ENCODE results near the gene SLC26A11.
"Not testable (repeated sequence)": the region's sequence is repeated elsewhere in the genome, so short reads cannot be mapped to it uniquely, and the experiment has no call there.

SLC26A11 gene

GRCh38 chr17:80228477-80228876, 8.2 kb downstream of the SLC26A11 start:
- peaks cover 16% of the 10 kb centered on the region for H3K9me3 Mint-ChIP-seq
- DNase-seq: no peak
- H3K27me3 Mint-ChIP-seq: peaks cover 4% of the 10 kb centered on the region
- CTCF ChIA-PET: no interaction called here
- H3K4me1 Mint-ChIP-seq: no peaks in the 10 kb centered on the region
- H3K27ac Mint-ChIP-seq: no peak overlapping the region
- no peak overlapping the region for H3K4me3 Mint-ChIP-seq
- H3K36me3 Mint-ChIP-seq: peaks cover 5% of the 10 kb centered on the region

GRCh38 chr17:80229011-80229410, 8.8 kb downstream of the SLC26A11 start:
- peaks cover 4% of the 10 kb centered on the region for H3K27me3 Mint-ChIP-seq
- CTCF ChIA-PET: no interaction called here
- H3K27ac Mint-ChIP-seq: no peak overlapping the region
- peaks cover 7% of the 10 kb centered on the region for H3K36me3 Mint-ChIP-seq
- H3K9me3 Mint-ChIP-seq: peaks cover 16% of the 10 kb centered on the region
- DNase-seq: no peak
- no peak overlapping the region for H3K4me3 Mint-ChIP-seq
- H3K4me1 Mint-ChIP-seq: no peaks in the 10 kb centered on the region

GRCh38 chr17:80232438-80232837, 12.2 kb downstream of the SLC26A11 start:
- Mint-ChIP-seq H3K4me1 (no peaks in the 10 kb centered on the region), H3K27me3 (no peaks in the 10 kb centered on the region), H3K4me3 (no peak overlapping the region), H3K36me3 (peaks cover 12% of the 10 kb centered on the region), H3K9me3 (peaks cover 21% of the 10 kb centered on the region), H3K27ac (no peak overlapping the region)
- DNase-seq: no peak
- CTCF ChIA-PET: no interaction called here

- no peaks in the 10 kb centered on the region for H3K4me1 Mint-ChIP-seq
- H3K27ac Mint-ChIP-seq: no peak overlapping the region
- DNase-seq: no peak
- H3K27me3 Mint-ChIP-seq: no peaks in the 10 kb centered on the region
- peaks cover 21% of the 10 kb centered on the region for H3K9me3 Mint-ChIP-seq
- CTCF ChIA-PET: no interaction called here
- H3K36me3 Mint-ChIP-seq: peaks cover 12% of the 10 kb centered on the region
- no peak overlapping the region for H3K4me3 Mint-ChIP-seq
Measured at GRCh38 chr17:80233202-80233601, 13.0 kb downstream of the SLC26A11 start.

- Mint-ChIP-seq H3K27me3 (no peaks in the 10 kb centered on the region), H3K4me1 (no peaks in the 10 kb centered on the region), H3K27ac (no peak overlapping the region), H3K4me3 (no peak overlapping the region), H3K9me3 (peaks cover 17% of the 10 kb centered on the region), H3K36me3 (peaks cover 12% of the 10 kb centered on the region)
- CTCF ChIA-PET: no interaction called here
- no peak for DNase-seq
Measured at GRCh38 chr17:80236911-80237310, 16.7 kb downstream of the SLC26A11 start.

- Mint-ChIP-seq H3K27ac (no peak overlapping the region), H3K9me3 (peaks cover 13% of the 10 kb centered on the region), H3K4me3 (no peak overlapping the region), H3K36me3 (peaks cover 12% of the 10 kb centered on the region), H3K27me3 (no peaks in the 10 kb centered on the region), H3K4me1 (no peaks in the 10 kb centered on the region)
- no peak for DNase-seq
- CTCF ChIA-PET: no interaction called here
Measured at GRCh38 chr17:80237386-80237785, 17.2 kb downstream of the SLC26A11 start.

- H3K27ac Mint-ChIP-seq: no peak overlapping the region
- H3K27me3 Mint-ChIP-seq: no peaks in the 10 kb centered on the region
- H3K4me1 Mint-ChIP-seq: no peaks in the 10 kb centered on the region
- DNase-seq: no peak
- CTCF ChIA-PET: no interaction called here
- H3K4me3 Mint-ChIP-seq: no peak overlapping the region
- no peaks in the 10 kb centered on the region for H3K9me3 Mint-ChIP-seq
- H3K36me3 Mint-ChIP-seq: no peaks in the 10 kb centered on the region
Measured at GRCh38 chr17:80242505-80242904, 22.3 kb downstream of the SLC26A11 start.

GRCh38 chr17:80243526-80244433, 23.6 kb downstream of the SLC26A11 start:
- CTCF ChIA-PET: no interaction called here
- no peak overlapping the region for H3K27ac Mint-ChIP-seq
- no peaks in the 10 kb centered on the region for H3K36me3 Mint-ChIP-seq
- DNase-seq: no peak
- H3K9me3 Mint-ChIP-seq: no peaks in the 10 kb centered on the region
- no peaks in the 10 kb centered on the region for H3K27me3 Mint-ChIP-seq
- no peak overlapping the region for H3K4me3 Mint-ChIP-seq
- H3K4me1 Mint-ChIP-seq: no peaks in the 10 kb centered on the region

- H3K4me3 Mint-ChIP-seq, H3K9me3 Mint-ChIP-seq, H3K36me3 Mint-ChIP-seq, H3K27ac Mint-ChIP-seq, CTCF ChIA-PET, H3K4me1 Mint-ChIP-seq, DNase-seq, H3K27me3 Mint-ChIP-seq: not testable (repeated sequence)
Measured at GRCh38 chr17:80244448-80244847, 24.2 kb downstream of the SLC26A11 start.

- DNase-seq: no peak
- no peaks in the 10 kb centered on the region for H3K27me3 Mint-ChIP-seq
- no peak overlapping the region for H3K4me3 Mint-ChIP-seq
- no peaks in the 10 kb centered on the region for H3K9me3 Mint-ChIP-seq
- no peaks in the 10 kb centered on the region for H3K4me1 Mint-ChIP-seq
- H3K36me3 Mint-ChIP-seq: no peaks in the 10 kb centered on the region
- CTCF ChIA-PET: no interaction called here
- H3K27ac Mint-ChIP-seq: no peak overlapping the region
Measured at GRCh38 chr17:80244871-80245509, 24.8 kb downstream of the SLC26A11 start.

- H3K4me1 Mint-ChIP-seq: no peaks in the 10 kb centered on the region
- no peak overlapping the region for H3K27ac Mint-ChIP-seq
- no peaks in the 10 kb centered on the region for H3K27me3 Mint-ChIP-seq
- no peak overlapping the region for H3K4me3 Mint-ChIP-seq
- H3K36me3 Mint-ChIP-seq: no peaks in the 10 kb centered on the region
- no peak for DNase-seq
- CTCF ChIA-PET: no interaction called here
- H3K9me3 Mint-ChIP-seq: no peaks in the 10 kb centered on the region
Measured at GRCh38 chr17:80245566-80246265, 25.5 kb downstream of the SLC26A11 start.

GRCh38 chr17:80246266-80246681, 26.0 kb downstream of the SLC26A11 start:
- Mint-ChIP-seq H3K9me3 (no peaks in the 10 kb centered on the region), H3K27me3 (no peaks in the 10 kb centered on the region), H3K4me3 (no peak overlapping the region), H3K36me3 (no peaks in the 10 kb centered on the region), H3K4me1 (no peaks in the 10 kb centered on the region), H3K27ac (no peak overlapping the region)
- CTCF ChIA-PET: no interaction called here
- DNase-seq: no peak

GRCh38 chr17:80246726-80247125, 26.5 kb downstream of the SLC26A11 start:
- H3K27ac Mint-ChIP-seq: no peak overlapping the region

GRCh38 chr17:80247561-80247960, 27.3 kb downstream of the SLC26A11 start:
- Mint-ChIP-seq H3K4me1 (peaks cover 9% of the 10 kb centered on the region), H3K9me3 (no peaks in the 10 kb centered on the region), H3K36me3 (no peaks in the 10 kb centered on the region), H3K27ac (no peak overlapping the region), H3K4me3 (no peak overlapping the region), H3K27me3 (no peaks in the 10 kb centered on the region)
- CTCF ChIA-PET: no interaction called here
- DNase-seq: no peak

More at GRCh38 chr17:80246726-80247125, 26.5 kb downstream of the SLC26A11 start:
- Mint-ChIP-seq H3K4me1 (peaks cover 1% of the 10 kb centered on the region), H3K9me3 (no peaks in the 10 kb centered on the region), H3K36me3 (no peaks in the 10 kb centered on the region), H3K4me3 (no peak overlapping the region), H3K27me3 (no peaks in the 10 kb centered on the region)
- no peak for DNase-seq
- CTCF ChIA-PET: no interaction called here

Measured in activated naive CD4-positive, alpha-beta T cell treated with anti-CD3 and anti-CD28 coated beads, Interleukin-2, amount 10 ng/mL, durations not matched to agents 7 days and 5 days (primary cell).